Naive thymus-derived CD4-positive, alpha-beta T cell (primary cell): ENCODE measurements around the gene ABCB9. TPM values are rescaled to one million over a fixed set of nuclear protein-coding genes. Genes with fewer than 3 reads are reported as not detected.

ENCODE experiments used
- ATAC-seq: fragments of 150-1000 bp; cut with Tn5 transposase; 2 replicates; pipeline ENCODE4 v1.10.0; 2021; ENCODE audit warnings: mild to moderate bottlenecking, moderate library complexity
- CTCF ChIA-PET: fragments of 350-600 bp; sonication (Branson Sonifier 250); formaldehyde crosslinking; loops from one replicate; lab custom pipeline; 2021; ENCODE audit warnings: antibody characterized with exemption; lab: Charles Lee
- POLR2A ChIA-PET: fragments of 350-600 bp; sonication (Branson Sonifier 250); formaldehyde crosslinking; loops from one replicate; lab custom pipeline; 2021; ENCODE audit warnings: antibody characterized with exemption, inconsistent platforms; lab: Charles Lee
- DNase-seq, 9 donors: peaks; one replicate each; pipeline versions ENCODE4 v3.0.0 to v3.0.0-alpha.2; 2020 to 2022; ENCODE audit warnings: mixed read lengths in 1 of 9
- H3K27ac ChIP-seq: one replicate; pipeline ENCODE4 v1.7.0; 2013; ENCODE audit warnings: mild to moderate bottlenecking, low read depth, low read length, moderate library complexity
- H3K27me3 ChIP-seq, 2 donors: one replicate each; pipeline ENCODE4 v1.7.0; 2013; ENCODE audit warnings: low read length in 2 of 2, mild to moderate bottlenecking in 2 of 2, moderate library complexity in 2 of 2; ENCODE audit not compliant: control insufficient read depth in 2 of 2, insufficient read depth in 2 of 2
- H3K36me3 ChIP-seq, 3 experiments: 1 replicate in 2 of 3; 2 replicates in 1 of 3; pipeline ENCODE4 v1.7.0; 2013; ENCODE audit warnings: low read length in 3 of 3, mild to moderate bottlenecking in 3 of 3, moderate library complexity in 1 of 3; ENCODE audit not compliant: insufficient read depth in 3 of 3, control insufficient read depth in 2 of 3
- H3K4me1 ChIP-seq, 2 donors: one replicate each; pipeline ENCODE4 v1.7.0; 2013; ENCODE audit warnings: low read length in 2 of 2, mild to moderate bottlenecking in 2 of 2, moderate library complexity in 1 of 2; ENCODE audit not compliant: control insufficient read depth in 2 of 2, insufficient read depth in 2 of 2
- H3K4me3 ChIP-seq: 2 replicates; pipeline ENCODE4 v1.7.0; 2013; ENCODE audit warnings: mild to moderate bottlenecking, low read length
- H3K9me3 ChIP-seq, 3 experiments: 1 replicate in 2 of 3; 2 replicates in 1 of 3; pipeline ENCODE4 v1.7.0; 2013; ENCODE audit warnings: low read length in 3 of 3; ENCODE audit not compliant: control insufficient read depth in 2 of 3
- H3K27ac Mint-ChIP-seq, 9 donors: one replicate each; pipeline ENCODE4 v1.8.0; 2020 to 2022; ENCODE audit warnings: mixed read lengths in 9 of 9, mild to moderate bottlenecking in 8 of 9, moderate library complexity in 5 of 9, inconsistent platforms in 2 of 9
- H3K27me3 Mint-ChIP-seq, 5 donors: one replicate each; pipeline ENCODE4 v1.8.0; 2021 to 2022; ENCODE audit warnings: mixed read lengths in 5 of 5, mild to moderate bottlenecking in 1 of 5
- H3K36me3 Mint-ChIP-seq, 5 donors: one replicate each; pipeline ENCODE4 v1.8.0; 2020 to 2022; ENCODE audit warnings: mixed read lengths in 5 of 5, mild to moderate bottlenecking in 3 of 5, inconsistent platforms in 1 of 5
- H3K4me1 Mint-ChIP-seq, 7 donors: one replicate each; pipeline ENCODE4 v1.8.0; 2020 to 2022; ENCODE audit warnings: mixed read lengths in 7 of 7, mild to moderate bottlenecking in 3 of 7, inconsistent platforms in 1 of 7
- H3K4me3 Mint-ChIP-seq, 10 donors: one replicate each; pipeline ENCODE4 v1.8.0; 2020 to 2022; ENCODE audit warnings: mild to moderate bottlenecking in 10 of 10, mixed read lengths in 10 of 10, moderate library complexity in 6 of 10, inconsistent platforms in 2 of 10
- H3K9me3 Mint-ChIP-seq, 11 donors: one replicate each; pipeline ENCODE4 v1.8.0; 2020 to 2022; ENCODE audit warnings: mixed read lengths in 11 of 11, mild to moderate bottlenecking in 4 of 11, inconsistent platforms in 1 of 11, moderate library complexity in 1 of 11
- intact Hi-C, 2 donors: fragments of 100-400 bp; cut with micrococcal nuclease; formaldehyde crosslinking; loops; one replicate each; pipeline ENCODE4 v1.15.1; 2023
- polyA plus RNA-seq, 2 donors: library from polyadenylated mRNA; unstranded; fragments of 300-500 nt; fragmentation: Illumina TruSeq; gene quantifications; one replicate each; pipeline ENCODE4 v1.2.3, GENCODE V29; 2021
- total RNA-seq, 6 experiments: library from RNA in 5 of 6; stranded (reverse) in 5 of 6; gene quantifications; 1 replicate in 5 of 6; 2 replicates in 1 of 6; pipeline ENCODE4 v1.2.3 and lab custom pipeline; 2021 to 2026

Gene ABCB9
- total and polyA plus RNA-seq, 7 experiments from 2014 or later, result 0.74 to 8.9 (median 6.9) TPM

DNA sequence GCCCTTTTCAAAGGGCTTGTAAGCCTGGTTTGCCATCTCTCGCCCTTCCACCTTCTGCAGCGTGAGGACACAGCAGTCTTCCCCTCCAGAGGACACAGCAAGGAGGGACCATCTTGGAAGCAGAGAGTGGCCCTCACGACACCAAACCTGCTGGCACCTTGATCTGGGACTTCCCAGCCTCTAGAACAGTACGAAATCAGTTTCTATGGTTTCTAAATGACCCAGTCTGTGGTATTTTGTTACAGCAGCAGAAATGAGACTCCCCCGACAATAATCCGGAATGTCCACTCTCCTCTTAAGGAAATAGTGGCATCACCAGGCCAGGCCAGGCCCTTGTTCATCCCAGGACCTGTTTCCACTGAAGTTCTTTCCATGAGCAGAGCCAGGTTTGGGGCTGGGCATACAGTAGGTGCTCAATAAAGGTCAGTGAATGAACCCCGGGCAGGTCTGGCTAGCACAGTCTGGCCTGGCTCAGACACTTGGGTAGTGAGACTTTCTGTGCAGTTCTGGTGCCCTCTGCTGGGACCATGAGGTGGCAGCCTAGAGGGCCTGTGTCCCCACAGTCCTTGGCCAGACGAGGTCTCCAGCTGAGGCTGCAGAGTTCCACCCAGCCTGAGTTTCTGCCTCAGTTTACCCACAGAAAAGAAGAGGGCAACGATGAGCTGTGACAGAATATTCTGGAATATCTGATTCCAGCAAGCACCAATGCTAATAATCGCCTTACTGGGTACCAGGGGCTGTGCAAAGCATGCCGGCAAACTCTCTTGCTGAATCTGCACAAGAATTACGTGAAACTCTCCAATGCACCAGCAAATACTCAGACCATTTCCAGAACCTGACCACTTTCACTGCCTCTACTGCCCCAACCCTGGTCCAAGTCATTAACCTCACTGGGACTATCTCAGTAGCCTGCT, 14.0 kb downstream of the ABCB9 start:
- Mint-ChIP-seq H3K9me3 (no peaks in the 10 kb centered on the region), H3K27me3 (no peaks in the 10 kb centered on the region), H3K4me1 (peaks cover 0 to 15% (median 5%) of the 10 kb centered on the region in 7 donors), H3K4me3 (no peak overlapping the region), H3K36me3 (peaks cover 0 to 5% (median 0%) of the 10 kb centered on the region in 5 donors), H3K27ac (peak overlapping the region in 4 of 9 donors; percentile 22 to 51 (median 35))
- no peaks in the 10 kb centered on the region for H3K36me3 ChIP-seq
- H3K9me3 ChIP-seq, result no peaks in the 10 kb centered on the region
- ATAC-seq (peak; percentile 94), DNase-seq (peak; percentile 53 to 73 (median 68))
- POLR2A ChIA-PET, result interaction anchor here (0.7 to 0.9 kb wide), 2 partner anchors 55 to 91 kb away, joined by 3 read pairs; no protein-coding TSS in a partner anchor
- no peak overlapping the region for H3K27ac ChIP-seq
- intact Hi-C loops, result loop anchor here (1.0 kb wide), 5 partner anchors 54 to 286 kb away; partner anchors contain the start of gene DENR (in 1 of the 2)
- no peak overlapping the region for H3K4me3 ChIP-seq
- peaks cover 0 to under 1% of the 10 kb centered on the region in 2 donors for H3K4me1 ChIP-seq
- no peaks in the 10 kb centered on the region for H3K27me3 ChIP-seq
- CTCF ChIA-PET, result interaction anchor here (0.6 to 6.7 kb wide), 16 partner anchors 17 to 282 kb away, joined by 3 to 57 read pairs (median 6); partner anchors contain the start of gene HIP1R

DNA sequence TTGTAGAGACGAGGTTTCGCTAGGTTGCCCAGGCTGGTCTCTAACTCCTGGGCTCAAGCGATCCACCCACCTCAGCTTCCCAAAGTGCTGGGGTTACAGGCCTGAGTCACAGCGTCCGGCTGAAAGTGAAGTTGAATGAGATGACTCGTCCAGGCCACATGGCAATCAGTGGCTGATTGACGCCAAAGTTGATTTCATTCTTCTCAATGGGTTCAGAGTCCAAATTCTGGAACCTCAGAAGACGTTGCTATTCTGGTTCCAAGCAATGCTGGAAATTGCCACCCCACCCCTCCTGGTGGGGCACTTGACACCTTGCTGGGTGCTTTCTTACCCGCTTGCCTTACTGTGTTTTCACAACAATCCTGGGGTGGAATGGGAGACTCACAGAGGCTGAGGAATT, 14.9 kb downstream of the ABCB9 start:
- POLR2A ChIA-PET, result interaction anchor here (0.7 kb wide), 1 partner anchor 54 kb away, joined by 3 read pairs; no protein-coding TSS in a partner anchor
- Mint-ChIP-seq H3K36me3 (peaks cover 0 to 5% (median 0%) of the 10 kb centered on the region in 5 donors), H3K27ac (no peak overlapping the region), H3K4me3 (no peak overlapping the region), H3K27me3 (no peaks in the 10 kb centered on the region), H3K4me1 (peaks cover 0 to 23% (median 5%) of the 10 kb centered on the region in 7 donors), H3K9me3 (no peaks in the 10 kb centered on the region)
- Histone ChIP-seq H3K4me1 (peaks cover 0 to 3% of the 10 kb centered on the region in 2 donors), H3K9me3 (no peaks in the 10 kb centered on the region), H3K27ac (no peak overlapping the region), H3K27me3 (no peaks in the 10 kb centered on the region), H3K36me3 (no peaks in the 10 kb centered on the region), H3K4me3 (no peak overlapping the region)
- DNase-seq (no peak), ATAC-seq (no peak)
- CTCF ChIA-PET, result interaction anchor here (0.6 to 6.7 kb wide), 6 partner anchors 69 to 474 kb away, joined by 3 to 57 read pairs (median 6); no protein-coding TSS in a partner anchor
- intact Hi-C loops, result no loop called here

DNA sequence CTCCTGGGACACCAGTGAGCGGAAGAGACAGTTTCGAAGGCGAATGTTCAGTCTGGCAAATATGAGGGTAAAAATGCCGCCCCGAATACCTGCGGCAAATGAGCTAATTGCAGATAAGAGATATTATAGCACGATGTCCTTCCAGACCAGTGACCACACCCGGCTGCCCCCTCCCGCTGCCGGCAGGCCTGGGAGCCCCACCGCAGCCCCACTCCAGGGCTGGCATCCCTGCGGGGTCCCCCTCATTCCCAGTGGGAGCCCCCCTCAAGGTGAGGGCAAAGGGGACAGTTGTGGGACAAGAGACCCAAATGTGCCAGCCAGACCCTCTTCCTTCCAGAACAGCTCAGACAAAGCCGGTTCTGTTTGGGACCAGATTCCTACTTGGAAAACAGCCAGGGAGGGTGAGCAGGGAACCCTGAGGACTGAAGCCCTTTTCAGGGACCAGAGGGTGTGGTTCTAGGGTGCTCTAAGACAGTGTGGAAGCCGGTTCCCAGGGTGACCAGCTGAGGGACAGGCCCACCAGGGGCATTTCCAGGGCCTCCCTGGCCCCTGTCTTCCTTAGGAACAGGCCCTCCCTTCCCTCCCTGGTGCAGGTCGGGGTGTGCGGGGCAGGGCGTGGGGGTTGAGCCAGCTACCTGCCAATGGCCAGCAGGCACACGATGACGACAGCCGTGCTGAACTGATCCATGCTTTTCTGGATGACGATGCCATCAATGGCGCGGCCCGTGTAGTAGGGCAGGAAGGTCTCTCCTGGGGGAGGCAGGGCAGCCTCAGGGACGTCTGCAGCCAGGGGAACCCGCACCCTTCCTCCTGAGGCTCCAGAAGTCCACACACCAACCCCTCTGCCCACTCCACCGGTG, 16.2 kb downstream of the ABCB9 start:
- intact Hi-C loops, result no loop called here

DNA sequence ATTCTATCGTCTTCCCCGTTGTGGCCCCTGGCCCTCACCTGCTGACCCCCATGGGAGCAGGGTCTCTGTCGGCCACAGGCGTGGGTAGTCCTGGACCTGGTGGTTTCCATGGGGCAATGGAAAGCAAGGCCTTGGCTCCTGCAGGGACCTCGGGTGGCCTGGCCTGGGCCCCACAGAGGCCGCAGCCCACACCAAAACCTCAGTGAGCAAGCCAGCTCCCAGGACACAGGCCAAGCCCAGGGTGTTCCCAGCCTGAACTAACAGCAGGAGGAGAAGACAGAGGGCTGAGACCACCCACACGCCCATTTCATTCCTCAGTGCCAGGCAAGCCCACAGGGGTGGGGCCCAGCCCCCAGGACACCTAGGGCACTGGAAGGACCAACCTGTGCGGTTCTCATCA, 16.9 kb downstream of the ABCB9 start:
- Mint-ChIP-seq H3K27me3 (no peaks in the 10 kb centered on the region), H3K27ac (peak overlapping the region in 2 of 9 donors; percentile 46 to 62), H3K9me3 (no peaks in the 10 kb centered on the region), H3K36me3 (peaks cover 0 to 5% (median 3%) of the 10 kb centered on the region in 5 donors), H3K4me3 (no peak overlapping the region), H3K4me1 (peaks cover 0 to 32% (median 5%) of the 10 kb centered on the region in 7 donors)
- H3K27me3 ChIP-seq, result no peaks in the 10 kb centered on the region
- peaks cover 0 to 3% of the 10 kb centered on the region in 2 donors for H3K4me1 ChIP-seq
- ChIA-PET POLR2A (interaction anchor here (0.6 to 1.3 kb wide), 2 partner anchors 34 to 86 kb away, joined by 3 read pairs; no protein-coding TSS in a partner anchor), CTCF (interaction anchor here (0.6 to 2.9 kb wide), 4 partner anchors 14 to 155 kb away, joined by 3 to 12 read pairs (median 3); no protein-coding TSS in a partner anchor)
- intact Hi-C loops, result no loop called here
- no peaks in the 10 kb centered on the region for H3K9me3 ChIP-seq
- no peaks in the 10 kb centered on the region for H3K36me3 ChIP-seq
- no peak overlapping the region for H3K27ac ChIP-seq
- no peak for DNase-seq
- H3K4me3 ChIP-seq, result no peak overlapping the region
- ATAC-seq, result no peak

More for the DNA sequence above, 16.2 kb downstream of the ABCB9 start:
- Mint-ChIP-seq H3K4me3 (no peak overlapping the region), H3K36me3 (peaks cover 0 to 5% (median 3%) of the 10 kb centered on the region in 5 donors), H3K27ac (no peak overlapping the region), H3K9me3 (no peaks in the 10 kb centered on the region), H3K27me3 (no peaks in the 10 kb centered on the region), H3K4me1 (peaks cover 0 to 32% (median 5%) of the 10 kb centered on the region in 7 donors)
- H3K36me3 ChIP-seq, result no peaks in the 10 kb centered on the region
- H3K9me3 ChIP-seq, result no peaks in the 10 kb centered on the region
- H3K27ac ChIP-seq, result no peak overlapping the region
- no peak for ATAC-seq
- CTCF ChIA-PET, result interaction anchor here (0.6 to 2.9 kb wide), 4 partner anchors 14 to 156 kb away, joined by 3 to 12 read pairs (median 3); no protein-coding TSS in a partner anchor
- H3K27me3 ChIP-seq, result no peaks in the 10 kb centered on the region
- DNase-seq, result no peak
- no peak overlapping the region for H3K4me3 ChIP-seq
- H3K4me1 ChIP-seq, result peaks cover 0 to 3% of the 10 kb centered on the region in 2 donors
- POLR2A ChIA-PET, result interaction anchor here (0.6 to 1.3 kb wide), 2 partner anchors 33 to 86 kb away, joined by 3 read pairs; no protein-coding TSS in a partner anchor

DNA sequence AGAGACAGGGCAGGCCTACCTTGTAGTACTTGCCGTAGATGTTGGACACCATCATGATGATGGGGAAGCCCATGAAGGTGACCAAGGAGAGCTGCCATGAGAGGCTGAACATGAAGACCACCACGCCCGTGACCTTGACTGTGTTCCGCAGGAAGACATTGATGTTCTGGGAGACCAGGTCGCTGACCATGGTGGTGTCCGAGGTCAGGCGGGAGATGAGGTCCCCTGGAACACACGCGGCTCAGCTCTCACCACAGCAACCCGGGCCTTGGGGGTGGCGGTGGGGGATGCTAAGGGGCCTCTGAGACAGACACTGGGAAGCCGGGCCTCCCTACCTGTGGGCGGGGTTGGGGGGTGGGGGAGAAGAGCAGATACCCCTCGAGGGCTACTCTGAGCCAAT, 17.7 kb downstream of the ABCB9 start:
- no peak for ATAC-seq
- Mint-ChIP-seq H3K27me3 (no peaks in the 10 kb centered on the region), H3K4me1 (peaks cover 0 to 32% (median 5%) of the 10 kb centered on the region in 7 donors), H3K4me3 (no peak overlapping the region), H3K27ac (no peak overlapping the region), H3K9me3 (no peaks in the 10 kb centered on the region), H3K36me3 (peaks cover 0 to 5% (median 3%) of the 10 kb centered on the region in 5 donors)
- DNase-seq, result no peak
- H3K4me1 ChIP-seq, result peaks cover 0 to 3% of the 10 kb centered on the region in 2 donors
- ChIA-PET POLR2A (no interaction called here), CTCF (interaction anchor here (0.9 to 1.9 kb wide), 2 partner anchors 88 to 97 kb away, joined by 3 to 5 read pairs; no protein-coding TSS in a partner anchor)
- intact Hi-C loops, result no loop called here
- no peaks in the 10 kb centered on the region for H3K9me3 ChIP-seq
- H3K36me3 ChIP-seq, result no peaks in the 10 kb centered on the region
- no peaks in the 10 kb centered on the region for H3K27me3 ChIP-seq
- no peak overlapping the region for H3K27ac ChIP-seq
- no peak overlapping the region for H3K4me3 ChIP-seq
